Left lung (tissue), 10 donors: ENCODE results near the gene EN2. TPM values are rescaled to one million over a fixed set of nuclear protein-coding genes. Genes with fewer than 3 reads are reported as not detected.

Source experiments
- ATAC-seq: fragments of 200-7000 bp; cut with Tn5 transposase; one replicate; pipeline ENCODE4 v1.9.1; 2020; ENCODE audit warnings: moderate library complexity
- DNase-seq, 4 donors: peaks; one replicate each; pipeline ENCODE4 v3.0.0-alpha.2; 2013 to 2020
- H3K27ac ChIP-seq, 2 donors: fragments of 200-600 bp; sonication (generic) in 1 of 2; one replicate each; pipeline versions ENCODE4 v1.5.0 to v1.8.0; 2020 to 2021
- H3K27me3 ChIP-seq, 2 donors: fragments of 200-600 bp; sonication (generic) in 1 of 2; one replicate each; pipeline versions ENCODE4 v1.5.0 to v1.8.0; 2020 to 2021
- H3K36me3 ChIP-seq, 2 donors: fragments of 200-600 bp; sonication (generic) in 1 of 2; one replicate each; pipeline versions ENCODE4 v1.5.0 to v1.8.0; 2020 to 2021
- H3K4me1 ChIP-seq, 2 donors: fragments of 200-600 bp; one replicate each; pipeline ENCODE4 v1.8.0; 2021
- H3K4me3 ChIP-seq, 2 donors: fragments of 200-600 bp; sonication (generic) in 1 of 2; one replicate each; pipeline versions ENCODE4 v1.5.0 to v1.8.0; 2020 to 2021; ENCODE audit warnings: mild to moderate bottlenecking in 1 of 2
- H3K9me3 ChIP-seq, 2 donors: fragments of 200-600 bp; sonication (generic) in 1 of 2; one replicate each; pipeline versions ENCODE4 v1.5.0 to v1.8.0; 2020 to 2021
- CTCF ChIP-seq, 2 donors: fragments of 200-600 bp; sonication (generic) in 1 of 2; IDR thresholded peaks; one replicate each; pipeline versions ENCODE4 v1.5.0 to v1.8.0; 2021; ENCODE audit warnings: antibody characterized with exemption in 2 of 2
- intact Hi-C, 2 donors: fragments of 100-400 bp; cut with DNase I; formaldehyde crosslinking; loops; one replicate each; pipeline versions ENCODE4 v1.11.2 to v1.14.2; 2022
- polyA plus RNA-seq, 6 donors: library from polyadenylated mRNA; unstranded; fragments of 120-200 nt; gene quantifications; one replicate each; pipeline ENCODE4 v1.2.1, GENCODE V29; 2013; ENCODE audit not compliant: insufficient read length in 6 of 6
- total RNA-seq, 2 donors: library from RNA; stranded (reverse); fragmentation: NEBNext Ultra II Directional; extraction: Animal tissue kit (Norgen Biotek cat#: 25700); gene quantifications; one replicate each; pipeline ENCODE4 v1.2.1, GENCODE V29; 2021
- donor health status: DM: no; HTN: yes; CAD: no.
- donor health status: DM: no; HTN: no; CAD: no.

EN2 gene
- total and polyA plus RNA-seq, 8 donors, result not detected

GRCh38 chr7:155431231-155431630, 26.7 kb upstream of the EN2 start:
- no peak overlapping the region for H3K4me3 ChIP-seq
- ATAC-seq (no peak), DNase-seq (peak in 1 of 4 donors; percentile 45)
- no peak overlapping the region for H3K27ac ChIP-seq
- no peaks in the 10 kb centered on the region for H3K9me3 ChIP-seq
- H3K27me3 ChIP-seq, result peaks cover 0 to 80% of the 10 kb centered on the region in 2 donors
- no peaks in the 10 kb centered on the region for H3K4me1 ChIP-seq
- intact Hi-C loops, result no loop called here
- no peak for TF ChIP-seq CTCF (IDR thresholded peaks at IDR 0.05)
- no peaks in the 10 kb centered on the region for H3K36me3 ChIP-seq

- no peaks in the 10 kb centered on the region for H3K9me3 ChIP-seq
- H3K27ac ChIP-seq, result no peak overlapping the region
- ATAC-seq (no peak), DNase-seq (peak in 1 of 4 donors; percentile 70)
- no peaks in the 10 kb centered on the region for H3K4me1 ChIP-seq
- no peak overlapping the region for H3K4me3 ChIP-seq
- H3K36me3 ChIP-seq, result no peaks in the 10 kb centered on the region
- TF ChIP-seq CTCF (IDR thresholded peaks at IDR 0.05), result no peak
- peaks cover 0 to 80% of the 10 kb centered on the region in 2 donors for H3K27me3 ChIP-seq
- intact Hi-C loops, result no loop called here
Observed at GRCh38 chr7:155431711-155432110, 26.2 kb upstream of the EN2 start.

- intact Hi-C loops, result no loop called here
- peak in 1 of 4 donors; percentile 8 for DNase-seq
- no peak overlapping the region for H3K4me3 ChIP-seq
- no peaks in the 10 kb centered on the region for H3K9me3 ChIP-seq
- ATAC-seq, result no peak
- H3K27me3 ChIP-seq, result peaks cover 0 to 80% of the 10 kb centered on the region in 2 donors
- no peaks in the 10 kb centered on the region for H3K36me3 ChIP-seq
- H3K4me1 ChIP-seq, result no peaks in the 10 kb centered on the region
- TF ChIP-seq CTCF (IDR thresholded peaks at IDR 0.05), result no peak
- no peak overlapping the region for H3K27ac ChIP-seq
Observed at GRCh38 chr7:155435110-155435509, 22.8 kb upstream of the EN2 start.

DNA sequence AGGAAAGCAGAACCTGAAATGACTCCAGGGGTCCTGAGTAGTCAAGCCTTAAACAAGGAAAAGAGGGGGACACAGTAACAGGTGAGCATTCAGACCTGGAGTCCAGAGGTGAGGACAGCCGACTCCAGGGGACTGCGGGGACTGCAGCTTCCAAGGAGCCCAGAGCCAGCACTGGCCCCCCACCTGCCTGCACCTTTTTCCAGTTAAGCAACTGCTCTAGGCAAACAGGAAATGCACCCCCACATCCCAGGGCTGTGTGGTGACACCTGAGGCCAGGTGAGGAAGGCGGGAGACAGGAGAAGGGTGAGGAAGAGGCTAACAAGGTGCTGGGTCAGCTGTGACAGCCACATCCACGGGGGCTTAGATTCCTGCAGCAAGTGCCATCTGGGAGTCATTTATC, 20.1 kb upstream of the EN2 start:
- no peaks in the 10 kb centered on the region for H3K9me3 ChIP-seq
- H3K27ac ChIP-seq, result no peak overlapping the region
- intact Hi-C loops, result no loop called here
- H3K4me1 ChIP-seq, result no peaks in the 10 kb centered on the region
- H3K36me3 ChIP-seq, result no peaks in the 10 kb centered on the region
- ATAC-seq (no peak), DNase-seq (peak in 1 of 4 donors; percentile 64)
- no peak for TF ChIP-seq CTCF (IDR thresholded peaks at IDR 0.05)
- H3K27me3 ChIP-seq, result peaks cover 7 to 82% of the 10 kb centered on the region in 2 donors
- no peak overlapping the region for H3K4me3 ChIP-seq

DNA sequence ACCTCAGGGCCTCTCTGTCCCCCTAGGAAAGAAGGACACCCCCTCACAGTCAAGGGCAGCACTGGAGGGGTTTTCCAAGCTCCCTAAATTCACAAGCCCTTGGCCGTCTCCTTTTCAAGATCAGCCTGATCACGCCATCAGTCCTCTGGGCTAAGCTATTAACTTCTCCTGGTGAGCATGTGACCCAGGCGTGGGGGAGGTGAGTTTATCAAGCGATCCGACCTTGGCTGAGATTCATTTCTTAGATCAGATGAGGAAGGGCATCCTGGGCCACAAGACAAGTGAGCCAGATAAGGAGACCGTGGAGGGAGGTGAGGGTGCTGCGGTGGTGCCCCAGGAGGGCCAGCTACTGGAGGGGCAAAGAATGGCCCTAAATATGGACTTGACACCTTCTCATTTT, 19.2 kb upstream of the EN2 start:
- Histone ChIP-seq H3K27me3 (peaks cover 7 to 84% of the 10 kb centered on the region in 2 donors), H3K27ac (no peak overlapping the region), H3K4me1 (no peaks in the 10 kb centered on the region), H3K4me3 (no peak overlapping the region), H3K9me3 (no peaks in the 10 kb centered on the region), H3K36me3 (no peaks in the 10 kb centered on the region)
- intact Hi-C loops, result no loop called here
- DNase-seq, result peak in 1 of 4 donors; percentile 4
- ATAC-seq, result no peak
- no peak for TF ChIP-seq CTCF (IDR thresholded peaks at IDR 0.05)
